ENCODE results near the gene UGT1A4.

UGT1A4 gene

DNA sequence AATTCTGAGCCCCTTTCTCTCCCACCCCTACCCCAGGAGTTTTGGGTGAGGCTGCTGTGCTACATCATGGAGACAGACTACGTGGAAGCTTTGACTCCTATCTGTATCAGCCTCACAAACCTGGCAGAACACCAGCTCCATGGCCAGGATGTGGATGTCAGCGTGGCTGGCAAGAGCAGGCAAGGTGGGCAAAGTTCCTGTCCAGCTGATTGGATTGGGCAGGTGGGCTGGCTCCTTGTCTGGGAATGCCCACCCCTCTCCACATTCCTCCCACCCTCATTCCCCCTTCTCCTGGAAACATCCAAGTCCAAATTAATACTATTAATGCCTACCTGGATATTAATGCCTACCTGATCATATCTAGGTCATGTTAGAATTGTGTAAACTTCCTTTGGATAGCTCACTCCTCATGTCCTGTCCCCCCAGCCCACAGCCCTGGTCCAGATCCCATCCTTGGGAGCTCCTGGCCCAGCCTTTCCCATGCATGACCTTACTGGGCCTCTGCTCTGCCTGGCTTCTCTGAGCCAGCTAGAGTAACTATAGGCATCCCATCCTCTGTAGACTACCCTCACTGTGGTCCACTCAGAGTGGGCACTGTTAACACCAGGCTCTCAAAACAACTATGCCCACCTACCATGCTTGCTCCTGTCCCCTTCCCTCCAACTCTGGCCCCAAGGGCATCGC lies 83.7 kb downstream of the UGT1A4 start:
- Histone ChIP-seq H3K79me2 (ENCODE audit: control insufficient read depth, low read length) (no peaks in the 10 kb centered on the region), H3K9me2 (replicated peaks; ENCODE audit: control insufficient read depth, low read length) (no peaks in the 10 kb centered on the region), H3F3A (ENCODE audit: control insufficient read depth, insufficient read depth) (no peaks in the 10 kb centered on the region), H3K27me3 (ENCODE audit: control insufficient read depth, low read length) (peaks cover 3% of the 10 kb centered on the region; the same call in 1 of the 2 replicates), H3K36me3 (ENCODE audit: control insufficient read depth, low read length) (no peaks in the 10 kb centered on the region), H3K9me3 (ENCODE audit: control insufficient read depth, insufficient read depth, low read length) (no peaks in the 10 kb centered on the region), H3K4me3 (ENCODE audit: low read length) (no peak overlapping the region), H4K20me1 (ENCODE audit: control insufficient read depth, insufficient read depth, low read depth, low read length) (no peaks in the 10 kb centered on the region), H3K4me1 (ENCODE audit: control insufficient read depth, low read length) (peaks cover 9% of the 10 kb centered on the region), H3K4me2 (ENCODE audit: low read length) (no peak overlapping the region), H3K27ac (ENCODE audit: low read depth, low read length) (no peak overlapping the region)
- TF ChIP-seq, protein P1, sequence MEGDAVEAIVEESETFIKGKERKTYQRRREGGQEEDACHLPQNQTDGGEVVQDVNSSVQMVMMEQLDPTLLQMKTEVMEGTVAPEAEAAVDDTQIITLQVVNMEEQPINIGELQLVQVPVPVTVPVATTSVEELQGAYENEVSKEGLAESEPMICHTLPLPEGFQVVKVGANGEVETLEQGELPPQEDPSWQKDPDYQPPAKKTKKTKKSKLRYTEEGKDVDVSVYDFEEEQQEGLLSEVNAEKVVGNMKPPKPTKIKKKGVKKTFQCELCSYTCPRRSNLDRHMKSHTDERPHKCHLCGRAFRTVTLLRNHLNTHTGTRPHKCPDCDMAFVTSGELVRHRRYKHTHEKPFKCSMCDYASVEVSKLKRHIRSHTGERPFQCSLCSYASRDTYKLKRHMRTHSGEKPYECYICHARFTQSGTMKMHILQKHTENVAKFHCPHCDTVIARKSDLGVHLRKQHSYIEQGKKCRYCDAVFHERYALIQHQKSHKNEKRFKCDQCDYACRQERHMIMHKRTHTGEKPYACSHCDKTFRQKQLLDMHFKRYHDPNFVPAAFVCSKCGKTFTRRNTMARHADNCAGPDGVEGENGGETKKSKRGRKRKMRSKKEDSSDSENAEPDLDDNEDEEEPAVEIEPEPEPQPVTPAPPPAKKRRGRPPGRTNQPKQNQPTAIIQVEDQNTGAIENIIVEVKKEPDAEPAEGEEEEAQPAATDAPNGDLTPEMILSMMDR (IDR thresholded peaks at IDR 0.05; ENCODE audit: low read depth, low read length, poor library complexity, severe bottlenecking): no peak
- TF ChIP-seq EZH2phosphoT487 (IDR thresholded peaks at IDR 0.05; ENCODE audit: borderline replicate concordance, low read length): no peak

DNA sequence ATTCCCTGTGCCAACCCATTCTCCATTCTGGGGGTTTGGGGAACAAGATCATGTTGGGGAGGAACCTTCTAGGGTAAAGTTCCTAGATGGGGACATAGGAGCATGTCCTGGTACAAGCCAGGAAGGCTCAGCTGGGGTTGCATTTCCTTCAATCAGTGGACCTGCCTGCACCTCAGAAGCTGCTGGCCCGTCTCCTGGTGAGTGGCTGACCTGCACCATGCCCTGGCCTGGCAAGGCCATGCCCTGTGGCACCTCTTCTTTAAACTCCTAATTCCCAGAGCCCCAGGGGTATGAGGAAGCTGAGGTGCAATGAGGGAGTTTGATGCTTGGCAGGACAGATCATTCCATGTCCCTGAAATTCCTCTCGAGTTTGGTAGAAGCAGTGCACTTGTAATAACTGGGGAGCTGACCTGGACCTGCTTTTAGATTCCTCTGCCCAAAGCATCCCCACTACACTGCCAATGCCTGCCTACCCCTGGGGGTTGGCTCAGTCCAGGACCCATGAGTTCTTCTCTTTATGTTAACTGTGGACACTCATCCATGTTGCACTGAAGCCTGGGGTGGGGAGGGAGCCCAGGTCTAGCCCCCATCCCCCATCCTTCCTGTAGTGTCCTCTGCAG lies 84.9 kb downstream of the UGT1A4 start:
- TF ChIP-seq, protein P1 (IDR thresholded peaks at IDR 0.05; ENCODE audit: low read depth, low read length, poor library complexity, severe bottlenecking): no peak
- no peak for TF ChIP-seq EZH2phosphoT487 (IDR thresholded peaks at IDR 0.05; ENCODE audit: borderline replicate concordance, low read length)
- Histone ChIP-seq H3K4me3 (ENCODE audit: low read length) (no peak overlapping the region), H3K27ac (ENCODE audit: low read depth, low read length) (no peak overlapping the region), H3K9me3 (ENCODE audit: control insufficient read depth, insufficient read depth, low read length) (no peaks in the 10 kb centered on the region), H3K4me1 (ENCODE audit: control insufficient read depth, low read length) (peaks cover 9% of the 10 kb centered on the region), H3K79me2 (ENCODE audit: control insufficient read depth, low read length) (no peaks in the 10 kb centered on the region), H3K36me3 (ENCODE audit: control insufficient read depth, low read length) (no peaks in the 10 kb centered on the region), H3K9me2 (replicated peaks; ENCODE audit: control insufficient read depth, low read length) (no peaks in the 10 kb centered on the region), H3F3A (ENCODE audit: control insufficient read depth, insufficient read depth) (no peaks in the 10 kb centered on the region), H4K20me1 (ENCODE audit: control insufficient read depth, insufficient read depth, low read depth, low read length) (no peaks in the 10 kb centered on the region), H3K4me2 (ENCODE audit: low read length) (no peak overlapping the region), H3K27me3 (ENCODE audit: control insufficient read depth, low read length) (peaks cover 6% of the 10 kb centered on the region; the same call in 1 of the 2 replicates)

DNA sequence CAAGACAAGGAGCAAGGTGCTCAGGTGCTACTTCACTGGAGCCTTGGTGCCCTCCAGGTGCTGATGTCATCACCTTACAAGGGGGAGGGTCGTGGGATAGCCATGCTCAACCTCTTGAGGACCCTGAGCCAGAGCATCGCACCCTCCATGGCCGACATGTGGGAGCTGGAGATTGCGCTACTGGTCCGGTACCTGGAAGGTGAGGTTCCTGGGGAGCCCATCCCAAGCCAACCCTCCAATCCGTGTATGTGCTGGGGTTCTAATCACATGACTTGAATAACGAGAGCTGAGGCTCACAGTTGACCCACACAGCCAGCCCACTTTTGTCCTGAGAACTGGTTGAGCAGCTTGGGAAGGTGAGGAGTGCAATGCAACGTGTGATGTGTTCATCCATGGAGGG lies 85.5 kb downstream of the UGT1A4 start:
- Histone ChIP-seq H3K79me2 (ENCODE audit: control insufficient read depth, low read length) (no peaks in the 10 kb centered on the region), H3K4me3 (ENCODE audit: low read length) (no peak overlapping the region), H3K4me1 (ENCODE audit: control insufficient read depth, low read length) (peaks cover 9% of the 10 kb centered on the region), H3K4me2 (ENCODE audit: low read length) (no peak overlapping the region), H3K27me3 (ENCODE audit: control insufficient read depth, low read length) (peaks cover 9% of the 10 kb centered on the region; the same call in 1 of the 2 replicates), H3F3A (ENCODE audit: control insufficient read depth, insufficient read depth) (no peaks in the 10 kb centered on the region), H4K20me1 (ENCODE audit: control insufficient read depth, insufficient read depth, low read depth, low read length) (no peaks in the 10 kb centered on the region), H3K9me3 (ENCODE audit: control insufficient read depth, insufficient read depth, low read length) (no peaks in the 10 kb centered on the region), H3K36me3 (ENCODE audit: control insufficient read depth, low read length) (no peaks in the 10 kb centered on the region), H3K9me2 (replicated peaks; ENCODE audit: control insufficient read depth, low read length) (no peaks in the 10 kb centered on the region), H3K27ac (ENCODE audit: low read depth, low read length) (no peak overlapping the region)
- TF ChIP-seq, protein P1 (IDR thresholded peaks at IDR 0.05; ENCODE audit: low read depth, low read length, poor library complexity, severe bottlenecking): no peak
- no peak for TF ChIP-seq EZH2phosphoT487 (IDR thresholded peaks at IDR 0.05; ENCODE audit: borderline replicate concordance, low read length)
